GM18511 (cell line): Measurements from ENCODE around the gene PHTF2.

Experiments
- ATAC-seq: cut with Tn5 transposase; IDR thresholded peaks from one replicate; pipeline ENCODE4 v1.9.1; 2021; ENCODE audit warnings: mild to moderate bottlenecking, moderate library complexity; ENCODE audit not compliant: unreplicated experiment

Gene PHTF2

DNA sequence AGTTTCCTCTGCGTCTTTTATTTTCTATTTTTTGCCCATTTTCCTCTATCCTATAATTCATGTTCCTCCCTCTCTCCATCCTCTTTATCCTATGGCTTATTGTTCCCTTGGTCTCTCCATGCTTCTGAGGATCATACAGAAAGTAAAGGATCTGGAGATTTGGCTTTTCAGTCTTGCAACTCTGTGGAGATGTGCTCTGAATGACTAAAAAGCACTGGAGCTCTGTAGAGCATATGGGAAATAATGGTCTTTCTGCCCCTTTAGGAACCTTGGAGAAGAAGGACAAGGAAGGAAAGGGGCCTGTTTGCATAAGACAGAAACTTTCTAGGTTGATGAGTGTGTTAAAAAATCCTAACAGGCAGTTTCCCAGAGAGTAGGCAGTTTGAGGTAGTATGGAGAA, 120.1 kb downstream of the PHTF2 start:
- ATAC-seq: no peak

- ATAC-seq: peak; percentile 72
These were observed 124.8 kb downstream of the PHTF2 start for GRCh38 chr7:77923419-77923818.

GRCh38 chr7:77930496-77930895, 131.9 kb downstream of the PHTF2 start:
- ATAC-seq: no peak

DNA sequence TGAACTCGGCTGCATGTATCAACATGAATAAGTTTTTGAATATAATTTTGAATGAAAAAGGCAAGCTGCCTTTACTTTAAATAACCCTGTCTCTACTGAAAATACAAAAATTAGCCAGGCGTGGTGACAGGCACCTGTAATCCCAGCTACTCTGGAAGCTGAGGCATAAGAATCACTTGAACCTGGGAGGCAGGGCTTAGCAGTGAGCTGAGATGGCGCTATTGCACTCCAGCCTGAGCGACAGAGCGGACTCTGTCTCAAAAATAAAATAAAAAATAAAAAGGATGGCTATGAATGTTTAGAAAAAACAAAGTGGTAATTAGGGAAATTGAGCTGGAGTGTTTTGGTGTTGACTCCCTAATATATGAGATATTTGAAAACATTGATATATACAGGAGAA, 133.3 kb downstream of the PHTF2 start:
- ATAC-seq: no peak

DNA sequence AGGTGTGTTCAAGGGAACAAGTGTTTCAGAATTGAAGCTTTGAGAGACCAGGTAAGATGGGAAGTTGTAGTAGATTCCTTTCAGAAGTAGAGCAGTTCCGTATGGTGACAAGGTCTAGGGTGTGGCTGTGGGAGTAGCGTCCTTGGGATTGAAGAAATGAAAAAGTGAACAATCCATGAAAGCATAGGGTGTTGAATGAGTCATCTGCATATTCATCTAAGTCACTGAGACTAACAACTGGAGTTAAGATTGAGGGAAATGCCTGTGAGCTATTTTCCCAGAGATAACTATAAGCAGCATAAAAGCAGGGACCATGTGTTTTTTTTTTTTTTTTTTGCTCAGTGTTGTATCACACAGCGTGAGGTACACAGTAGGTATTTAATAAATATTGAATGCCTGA, 134.8 kb downstream of the PHTF2 start:
- ATAC-seq: no peak

DNA sequence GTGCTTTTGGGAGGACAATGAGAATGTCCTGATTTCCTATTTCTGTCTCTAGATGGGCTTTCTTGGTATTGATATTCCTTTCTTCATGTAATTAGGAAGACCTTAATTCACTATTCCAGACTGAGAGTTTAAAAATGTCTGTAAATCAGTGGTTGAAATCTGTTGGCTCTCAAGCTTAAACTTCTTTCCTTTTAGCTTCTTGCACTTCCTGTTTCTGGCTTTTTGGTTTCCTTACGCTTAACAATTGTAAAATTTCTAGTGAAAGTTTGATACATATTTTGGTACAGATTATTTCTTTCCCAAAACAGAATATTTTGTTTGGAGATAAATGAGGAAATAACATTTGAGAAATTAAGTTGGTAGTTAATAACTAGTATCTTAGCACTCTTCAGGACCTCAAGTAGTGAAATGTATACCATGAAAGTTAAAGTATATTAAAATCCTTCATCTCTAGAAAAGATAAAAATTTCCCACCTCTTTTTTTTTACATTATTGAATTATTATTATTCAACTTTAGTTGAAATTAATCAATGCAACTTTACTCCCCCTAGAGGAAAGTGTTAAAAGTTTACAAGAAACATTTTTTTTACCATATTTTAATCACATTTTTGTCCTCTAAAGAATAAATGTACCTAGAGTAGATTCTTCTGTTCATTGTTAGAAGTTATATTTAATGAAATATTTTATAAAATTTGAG, 137.2 kb downstream of the PHTF2 start:
- no peak for ATAC-seq

- peak; percentile 56 for ATAC-seq
These were observed 142.1 kb downstream of the PHTF2 start for GRCh38 chr7:77940647-77941046.

- ATAC-seq: no peak
These were observed 143.9 kb downstream of the PHTF2 start for GRCh38 chr7:77942431-77942830.

- ATAC-seq: no peak
These were observed 145.9 kb downstream of the PHTF2 start for GRCh38 chr7:77944183-77945182.

- no peak for ATAC-seq
These were observed 152.0 kb downstream of the PHTF2 start for GRCh38 chr7:77950548-77950947.

GRCh38 chr7:77954773-77955555, 156.4 kb downstream of the PHTF2 start:
- no peak for ATAC-seq

DNA sequence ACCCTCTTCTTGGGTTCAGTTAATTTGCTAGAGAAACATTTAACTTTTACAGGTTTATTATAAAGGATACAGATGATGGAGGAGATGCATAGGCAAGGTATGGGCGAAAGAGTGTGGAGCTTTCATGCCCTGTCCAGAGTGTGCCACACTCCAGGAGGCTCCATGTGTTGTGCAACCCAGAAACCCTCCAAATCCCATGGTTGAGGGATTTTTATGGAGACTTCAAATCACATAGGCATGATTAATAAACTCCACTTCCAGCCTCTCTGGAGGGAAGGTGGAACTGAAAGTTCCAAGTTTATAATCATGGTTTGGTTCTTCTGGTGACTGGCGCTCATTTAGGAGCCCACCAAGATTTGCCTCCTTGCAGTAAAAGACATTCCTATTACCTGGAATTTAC, 159.9 kb downstream of the PHTF2 start:
- ATAC-seq: no peak

DNA sequence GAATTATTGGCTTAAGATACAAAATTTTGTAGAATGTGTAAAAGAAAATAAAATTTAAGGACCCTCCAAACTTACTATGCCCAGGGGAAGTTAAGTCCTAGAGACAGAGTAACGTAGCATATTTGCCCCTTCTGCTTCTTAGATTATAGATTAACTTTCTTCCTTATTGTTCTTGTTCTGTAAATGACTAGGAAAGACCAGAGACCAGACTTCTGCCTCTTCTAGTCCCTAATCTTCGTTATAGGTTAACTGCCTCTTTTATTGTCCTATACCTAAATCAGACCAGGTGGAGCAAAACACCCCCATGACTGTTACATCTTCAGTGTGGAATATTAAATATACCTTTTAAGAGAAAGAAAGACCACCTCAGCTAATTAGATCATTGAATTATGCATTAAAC, 160.5 kb downstream of the PHTF2 start:
- ATAC-seq: no peak

GRCh38 chr7:77960336-77960735, 161.8 kb downstream of the PHTF2 start:
- no peak for ATAC-seq

GRCh38 chr7:77967429-77967828, 168.9 kb downstream of the PHTF2 start:
- no peak for ATAC-seq

DNA sequence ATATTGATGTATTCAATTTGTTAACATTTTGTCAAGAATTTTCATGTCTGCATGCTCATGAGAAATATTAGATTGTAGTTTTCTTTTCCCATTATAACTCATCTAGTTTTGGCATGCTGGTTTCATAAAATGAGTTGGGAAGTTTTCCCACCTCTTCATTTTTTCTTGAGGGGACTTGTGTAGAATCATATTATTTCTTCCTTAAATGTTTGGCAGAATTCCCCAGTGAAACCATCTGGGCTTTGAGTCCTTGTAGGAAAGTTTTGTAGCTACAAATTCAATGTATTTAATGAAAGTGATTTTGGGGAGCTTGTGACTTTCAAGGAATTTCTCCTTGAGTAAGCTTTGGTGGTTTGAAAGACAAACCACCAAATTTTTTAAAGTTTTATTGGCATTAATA, 173.2 kb downstream of the PHTF2 start:
- no peak for ATAC-seq

- ATAC-seq: no peak
These were observed 177.3 kb downstream of the PHTF2 start for GRCh38 chr7:77975672-77976480.

GRCh38 chr7:77979219-77979618, 180.6 kb downstream of the PHTF2 start:
- no peak for ATAC-seq

- no peak for ATAC-seq
These were observed 181.6 kb downstream of the PHTF2 start for GRCh38 chr7:77980087-77980713.
